M059J (cell line): ENCODE results near the gene FTO. TPM values are rescaled to one million over a fixed set of nuclear protein-coding genes. Genes with fewer than 3 reads are reported as not detected.
A peak's percentile ranks its signal among the peaks of the same experiment; 100 is the strongest.
"Not testable (repeated sequence)": the region's sequence is repeated elsewhere in the genome, so short reads cannot be mapped to it uniquely, and the experiment has no call there.

Experiments
- DNase-seq: peaks from one replicate; pipeline ENCODE4 v3.0.0-alpha.2; 2012; ENCODE audit warnings: low read depth
- total RNA-seq: library from RNA; depleted of rRNA; stranded (reverse); fragments of >200 nt; shearing (Covaris generic); gene quantifications from 2 replicates; pipeline ENCODE4 v1.2.3, GENCODE V29; 2014

The FTO gene
- total RNA-seq, 1 experiment from 2014 or later, result 132 TPM

DNA sequence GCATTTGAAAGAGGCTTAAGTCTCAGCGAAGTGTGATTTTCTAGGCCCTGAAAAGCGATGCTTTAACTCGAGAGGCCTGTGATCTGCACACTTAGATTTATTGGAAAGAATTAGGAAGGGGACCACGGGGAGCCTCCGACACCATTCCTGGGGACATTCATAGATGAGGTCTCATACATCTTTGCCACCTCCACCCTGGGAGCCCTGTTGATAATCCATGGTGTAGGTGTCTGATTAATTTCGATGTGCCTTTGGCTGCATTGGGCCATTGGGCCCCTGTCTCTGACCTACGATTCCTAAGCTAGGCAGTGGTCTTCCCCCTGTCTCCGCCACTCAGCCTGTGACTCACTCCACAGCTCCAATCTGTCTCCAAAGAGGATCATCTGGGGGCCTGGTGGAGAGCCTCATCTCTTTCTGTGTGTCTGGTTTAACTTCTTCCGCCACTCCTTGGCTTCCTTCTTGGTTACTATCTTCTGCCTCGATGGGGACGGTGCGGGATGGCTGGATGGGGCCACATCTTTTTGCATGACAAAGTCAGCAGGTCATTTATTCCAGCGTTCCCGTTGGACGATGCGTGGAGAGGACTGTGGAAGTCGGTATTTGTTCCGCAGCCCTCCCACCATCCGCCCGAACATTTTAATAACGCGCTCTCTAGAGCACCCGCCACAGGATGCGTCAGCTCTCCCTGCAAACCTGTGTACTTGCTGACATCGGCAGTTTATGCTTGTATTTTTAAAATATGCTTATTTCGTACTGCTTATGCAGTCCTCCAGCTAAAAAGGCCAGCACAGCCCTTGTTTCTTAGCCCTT, 473.3 kb downstream of the FTO start:
- no peak for DNase-seq

- DNase-seq, result no peak
Measured at GRCh38 chr16:54177862-54178477, 474.0 kb downstream of the FTO start.

GRCh38 chr16:54178478-54178976, 474.6 kb downstream of the FTO start:
- DNase-seq, result no peak

DNA sequence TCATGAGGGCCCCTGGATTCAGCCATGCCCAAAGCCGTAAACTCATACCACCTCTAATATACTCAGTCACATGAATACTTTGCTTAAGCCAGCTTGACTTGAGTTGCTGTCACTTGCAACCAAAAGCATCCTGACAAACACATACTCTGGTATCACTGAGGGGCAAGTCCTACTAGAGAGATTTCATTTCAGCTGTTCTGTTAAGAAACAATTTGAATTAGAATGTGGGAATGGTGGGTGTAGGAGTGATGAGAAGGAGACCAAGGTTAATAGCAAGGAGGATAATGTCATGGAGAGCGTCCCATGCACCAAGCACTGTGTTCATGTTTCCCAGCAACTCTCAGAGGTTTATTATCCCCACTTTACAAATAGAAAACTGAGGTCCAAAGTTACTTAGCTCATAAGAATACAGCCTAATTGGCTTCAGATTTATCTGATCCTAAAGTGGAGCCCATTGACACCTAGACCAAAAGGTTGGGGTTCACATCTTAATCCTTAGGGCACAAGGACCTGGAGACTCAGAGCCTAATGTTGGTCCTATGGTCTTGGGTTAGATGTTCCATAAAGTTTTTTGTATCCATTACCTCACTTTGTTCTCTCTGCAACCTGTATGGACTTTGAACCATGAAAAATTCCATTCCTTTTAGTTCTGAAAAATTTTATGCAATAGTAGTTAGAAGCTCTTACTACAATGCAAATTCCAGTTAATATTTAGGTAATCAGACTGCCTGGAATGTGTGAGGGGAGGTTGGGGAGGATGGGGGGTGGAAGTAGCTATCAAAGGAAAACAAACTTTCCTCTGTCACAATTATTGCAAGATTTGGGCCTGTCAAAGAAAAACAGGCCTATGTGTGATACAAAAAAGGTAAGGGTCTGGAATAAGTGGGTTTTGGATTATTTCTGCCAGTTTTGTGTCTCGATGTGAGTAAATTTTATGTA, 476.7 kb downstream of the FTO start:
- no peak for DNase-seq

DNA sequence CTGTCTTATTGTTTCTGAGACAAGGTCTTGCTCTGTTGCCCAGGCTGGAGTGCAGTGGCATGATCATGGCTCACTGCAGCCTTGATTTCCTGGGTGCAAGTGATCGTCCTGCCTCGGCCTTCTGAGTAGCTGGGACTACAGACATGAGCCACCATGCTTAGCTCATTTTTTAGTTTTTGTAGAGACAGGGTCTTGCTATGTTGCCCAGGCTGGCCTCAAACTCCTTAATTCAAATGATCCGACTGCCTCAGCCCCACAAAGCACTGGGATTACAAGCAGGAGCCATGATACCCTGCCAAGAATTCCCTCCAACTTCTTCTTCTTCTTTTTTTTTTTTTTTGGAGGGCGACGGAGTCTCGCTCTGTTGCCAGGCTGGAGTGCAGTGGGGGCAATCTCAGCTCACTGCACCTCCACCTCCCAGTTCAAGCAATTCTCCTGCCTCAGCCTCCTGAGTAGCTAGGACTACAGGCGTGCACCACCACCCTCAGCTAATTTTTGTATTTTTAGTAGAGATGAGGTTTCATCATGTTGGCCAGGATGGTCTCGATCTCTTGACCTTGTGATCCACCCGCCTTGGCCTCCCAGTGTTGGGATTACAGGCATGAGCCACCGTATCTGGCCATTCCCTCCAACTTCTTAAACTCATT, 477.9 kb downstream of the FTO start:
- DNase-seq, result not testable (repeated sequence)

GRCh38 chr16:54185045-54185444, 481.1 kb downstream of the FTO start:
- no peak for DNase-seq

- DNase-seq, result no peak
Measured at GRCh38 chr16:54191163-54191562, 487.2 kb downstream of the FTO start.

- no peak for DNase-seq
Measured at GRCh38 chr16:54191592-54191991, 487.6 kb downstream of the FTO start.

DNA sequence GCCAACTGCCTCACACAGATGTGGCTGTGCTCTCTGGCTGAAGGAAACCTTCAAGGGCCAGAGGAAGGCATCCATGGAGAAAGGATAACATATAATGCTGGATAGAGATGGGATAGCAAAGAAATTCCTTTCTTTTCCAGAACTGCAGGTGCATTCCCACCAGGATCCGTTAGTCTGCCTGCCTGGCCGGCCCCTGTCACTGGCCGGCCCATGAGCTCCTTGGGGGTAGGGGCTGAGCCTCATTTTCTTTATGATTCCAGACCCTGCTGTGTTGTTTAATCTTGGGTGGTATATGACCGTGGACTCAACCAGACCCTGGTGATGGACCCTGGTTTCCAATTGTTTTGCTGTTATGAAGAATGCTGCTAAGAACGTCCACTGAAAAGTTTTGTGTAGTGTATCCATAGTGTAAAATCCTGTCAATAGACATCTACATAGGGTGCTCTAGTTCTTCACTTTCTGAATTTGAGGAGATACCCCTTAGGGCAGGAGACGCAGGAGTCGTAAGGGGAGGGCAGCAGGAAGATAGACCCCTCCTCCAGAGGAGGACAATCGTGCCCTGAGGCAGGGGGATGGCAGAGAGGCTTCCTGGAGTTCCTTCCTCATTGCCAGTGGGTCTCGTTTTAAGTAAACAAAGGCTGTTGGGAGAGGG, 489.2 kb downstream of the FTO start:
- no peak for DNase-seq

- DNase-seq, result peak; percentile 72
Measured at GRCh38 chr16:54193665-54194333, 489.8 kb downstream of the FTO start.

DNA sequence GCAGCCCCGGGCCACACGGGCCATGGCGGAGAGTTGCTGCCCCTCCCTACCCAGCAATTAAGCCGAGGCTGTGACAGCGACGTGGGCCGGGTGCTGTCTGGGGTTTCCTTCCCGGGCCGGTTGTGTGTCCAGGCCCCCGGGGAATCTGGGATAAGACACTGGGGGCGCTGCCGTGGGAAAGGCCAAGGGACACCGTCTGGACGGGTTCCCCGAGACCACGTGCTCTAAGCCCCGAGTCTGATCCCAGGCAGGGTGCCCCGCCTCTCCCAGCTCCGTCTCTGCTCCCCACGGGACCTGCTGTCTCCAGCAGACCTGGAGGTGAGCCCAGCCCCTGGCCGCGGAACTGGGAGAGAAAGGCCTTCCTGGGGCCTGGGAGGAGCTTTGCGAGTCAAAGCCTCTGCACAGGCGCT, 490.4 kb downstream of the FTO start:
- DNase-seq, result peak; percentile 17

DNA sequence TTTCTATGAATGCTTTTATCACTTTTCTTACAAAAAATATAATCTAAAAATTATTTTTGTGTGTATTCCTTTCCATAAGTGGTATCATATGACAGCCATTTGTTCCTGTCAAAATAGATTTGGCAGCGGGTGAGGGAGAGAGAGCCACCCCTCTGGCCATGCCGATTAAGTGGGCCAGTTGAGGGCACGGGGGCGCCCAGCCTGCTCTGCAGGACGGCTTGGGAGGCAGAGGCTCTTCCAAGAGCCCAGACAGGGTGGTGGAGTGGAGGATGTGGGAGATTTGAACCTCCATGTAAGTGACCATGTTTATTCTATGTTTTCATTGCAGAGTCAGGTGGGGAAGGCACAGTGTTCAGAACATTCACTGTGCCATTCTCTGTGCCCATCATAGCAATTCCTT, 493.8 kb downstream of the FTO start:
- DNase-seq, result no peak

DNA sequence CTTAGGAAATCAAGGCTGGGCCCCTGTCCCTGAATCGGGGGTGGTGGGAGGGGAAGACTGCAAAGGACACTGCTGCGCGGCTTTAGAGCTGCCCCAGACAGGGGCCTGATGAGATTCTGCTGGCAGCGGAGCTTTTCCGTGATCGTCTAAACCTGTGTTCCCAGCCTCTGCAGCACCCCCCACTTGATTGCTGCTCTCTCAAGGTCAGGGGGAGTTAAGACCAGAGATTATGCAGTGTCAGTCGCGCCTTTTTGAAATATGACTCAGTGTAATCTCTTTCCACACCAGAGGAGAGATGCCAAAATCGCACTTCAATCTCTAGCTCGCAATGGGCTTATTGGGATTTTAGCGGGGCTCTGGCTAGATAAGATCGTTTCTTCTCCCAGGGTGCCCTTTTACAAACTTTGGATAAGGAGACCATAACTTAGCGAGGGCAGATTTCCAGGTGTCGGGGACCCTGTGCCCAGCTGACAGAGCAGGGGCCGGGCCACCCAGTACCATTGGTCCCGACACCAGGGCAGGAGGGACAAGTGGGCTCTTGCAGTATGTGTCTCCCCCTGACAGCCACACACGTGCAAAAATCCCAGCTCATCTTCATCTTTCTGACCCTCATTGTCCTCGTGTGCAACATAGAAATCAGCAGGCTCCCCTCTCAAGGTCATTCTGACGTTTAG, 495.7 kb downstream of the FTO start:
- no peak for DNase-seq

DNA sequence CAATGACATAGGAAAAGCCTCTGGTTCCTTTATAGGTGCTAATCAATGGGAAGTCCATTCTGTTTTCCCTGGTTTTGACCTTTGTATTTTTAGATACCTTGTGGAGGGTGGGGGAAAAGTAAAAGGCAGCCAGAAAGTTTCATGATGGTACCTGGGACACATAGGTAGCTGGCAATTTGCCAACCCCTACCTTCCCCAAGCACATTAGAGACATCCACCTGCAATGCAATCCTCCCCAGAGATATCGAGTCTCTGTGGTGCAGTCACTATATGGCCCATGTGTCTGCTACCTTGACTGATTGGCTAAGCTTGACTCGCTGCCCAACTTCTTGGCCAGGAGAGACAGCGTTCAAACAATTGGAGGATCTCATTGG, 496.2 kb downstream of the FTO start:
- DNase-seq, result no peak

- DNase-seq, result no peak
Measured at GRCh38 chr16:54200720-54201119, 496.8 kb downstream of the FTO start.

- DNase-seq, result peak; percentile 2
Measured at GRCh38 chr16:54201200-54201599, 497.2 kb downstream of the FTO start.
